K562 (cell line): ENCODE results near the gene PITX1. TPM values are rescaled to one million over a fixed set of nuclear protein-coding genes. Genes with fewer than 3 reads are reported as not detected.

Experiments used
- ATAC-seq: fragments of 200-7000 bp; cut with Tn5 transposase; 3 replicates; pipeline ENCODE4 v1.9.1; 2020; ENCODE audit warnings: moderate library complexity
- BruUV-seq: library from RNA; stranded (reverse); fragments of 400-500 nt; replicated peaks from 2 replicates; lab custom pipeline; 2021; lab: Mats Ljungman, UMichigan
- CTCF ChIA-PET: fragments of 300-600 bp; formaldehyde crosslinking; extraction: SDS; loops from one replicate; lab custom pipeline; 2021; ENCODE audit warnings: low intra/inter-chr PET ratio; lab: Yijun Ruan, JAX
- POLR2A ChIA-PET: fragments of 300-600, 350-650 bp; sonication (Branson Sonifier 250); formaldehyde crosslinking; extraction: SDS; loops from one replicate; lab custom pipeline; 2021; ENCODE audit warnings: antibody characterized with exemption, inconsistent platforms; lab: Yijun Ruan, JAX
- DNase-seq, 4 experiments: peaks; one replicate each; pipeline versions ENCODE4 v3.0.0 to v3.0.0-alpha.2; 2011 to 2018; ENCODE audit warnings: low spot score in 3 of 4, mixed read lengths in 3 of 4; ENCODE audit errors: extremely low read depth in 1 of 4
- FAIRE-seq: peaks from 2 replicates; lab custom pipeline; 2011; peaks lifted over from hg19 to GRCh38; lab: Jason Lieb, UNC
- H2AFZ ChIP-seq: 2 replicates; pipeline ENCODE4 v1.6.0; 2011; ENCODE audit warnings: low read depth, low read length, control low read depth, inconsistent platforms
- H3K27ac ChIP-seq: fragments of 200-600 bp; 3 replicates; pipeline ENCODE4 v1.8.0; 2011; ENCODE audit warnings: low read depth, mild to moderate bottlenecking, control low read depth, inconsistent platforms, low read length, moderate library complexity, mixed read lengths; ENCODE audit errors: extremely low read depth
- H3K27me3 ChIP-seq, 2 experiments: fragments of 300-600 bp in 1 of 2; 2 replicates in 1 of 2; 3 replicates in 1 of 2; pipeline versions ENCODE4 v1.6.0 to v1.8.0; 2011; ENCODE audit warnings: inconsistent platforms in 2 of 2, low read length in 2 of 2, mild to moderate bottlenecking in 1 of 2, mixed read lengths in 1 of 2, moderate library complexity in 1 of 2; ENCODE audit not compliant: control insufficient read depth in 2 of 2, insufficient read depth in 2 of 2
- H3K36me3 ChIP-seq: fragments of 300-600 bp; 3 replicates; pipeline ENCODE4 v1.8.0; 2011; ENCODE audit warnings: mild to moderate bottlenecking, low read length, inconsistent platforms; ENCODE audit not compliant: control insufficient read depth, insufficient read depth
- H3K4me1 ChIP-seq, 2 experiments: fragments of 200-600 bp in 1 of 2; replicated peaks in 1 of 2; 2 replicates in 1 of 2; 3 replicates in 1 of 2; pipeline versions ENCODE4 v1.5.1 to v1.8.0; 2011; ENCODE audit warnings: inconsistent platforms in 2 of 2, low read length in 2 of 2, mild to moderate bottlenecking in 1 of 2, mixed read lengths in 1 of 2, moderate library complexity in 1 of 2; ENCODE audit not compliant: control insufficient read depth in 2 of 2, insufficient read depth in 2 of 2
- H3K4me2 ChIP-seq: 2 replicates; pipeline ENCODE4 v1.6.1; 2011; ENCODE audit warnings: low read length, control low read depth, inconsistent platforms, mixed read lengths; ENCODE audit not compliant: insufficient read depth
- H3K4me3 ChIP-seq: fragments of 200-600 bp; sonication (generic), shearing (Covaris generic); 2 replicates; pipeline ENCODE4 v1.5.1; 2016; ENCODE audit warnings: control low read depth, inconsistent platforms
- H3K79me2 ChIP-seq: fragments of 200-600 bp; 3 replicates; pipeline ENCODE4 v1.8.0; 2011; ENCODE audit warnings: low read length, inconsistent platforms; ENCODE audit not compliant: control insufficient read depth, insufficient read depth
- H3K9ac ChIP-seq, 2 experiments: 2 replicates each; pipeline versions ENCODE4 v1.6.0 to v1.6.1; 2011; ENCODE audit warnings: low read depth in 2 of 2, low read length in 2 of 2, control low read depth in 1 of 2, inconsistent platforms in 1 of 2, mild to moderate bottlenecking in 1 of 2, mixed read lengths in 1 of 2; ENCODE audit not compliant: insufficient read depth in 1 of 2
- H3K9me1 ChIP-seq: one replicate; pipeline ENCODE4 v1.6.0; 2011; ENCODE audit warnings: inconsistent platforms, mild to moderate bottlenecking, low read length, moderate library complexity; ENCODE audit not compliant: control insufficient read depth, insufficient read depth
- H3K9me3 ChIP-seq: replicated peaks from 2 replicates; pipeline ENCODE4 v1.5.1; 2011; ENCODE audit warnings: low read depth, low read length, inconsistent platforms; ENCODE audit not compliant: control insufficient read depth, insufficient read depth
- H4K20me1 ChIP-seq: replicated peaks from 2 replicates; pipeline ENCODE4 v1.6.1; 2011; ENCODE audit warnings: low read length, inconsistent platforms, mixed read lengths; ENCODE audit not compliant: control insufficient read depth, insufficient read depth
- CCAR2 ChIP-seq: fragments of 200-400 bp; formaldehyde crosslinking; IDR thresholded peaks from 2 replicates; pipeline ENCODE4 v1.6.1; 2017; ENCODE audit warnings: mild to moderate bottlenecking, low read depth, low read length
- CHD2 ChIP-seq: IDR thresholded peaks from 2 replicates; pipeline ENCODE4 v1.6.1; 2011; ENCODE audit warnings: low read depth, low read length
- CHD7 ChIP-seq: fragments of 200-600 bp; sonication (generic); IDR thresholded peaks from one replicate; pipeline ENCODE4 v1.6.1; 2012; ENCODE audit warnings: mild to moderate bottlenecking, low read depth, low read length, inconsistent platforms
- CREB1 ChIP-seq, 2 experiments: sonication (generic) in 1 of 2; formaldehyde crosslinking in 1 of 2; IDR thresholded peaks; 2 replicates each; pipeline versions ENCODE4 v1.6.1 to v1.8.0; 2012 to 2022; ENCODE audit warnings: inconsistent platforms in 1 of 2, mild to moderate bottlenecking in 1 of 2, missing genetic modification reagents in 1 of 2, moderate library complexity in 1 of 2
- GABPA ChIP-seq: fragments of 200-800 bp; sonication (Bioruptor generic); conservative IDR thresholded peaks from 2 replicates; pipeline ENCODE4 v1.6.1; 2016; ENCODE audit warnings: low read depth, missing genetic modification characterization, missing compliant biosample characterization
- KAT8 ChIP-seq: fragments of 450-650 bp; IDR thresholded peaks from 2 replicates; pipeline ENCODE4 v1.6.1; 2016; ENCODE audit warnings: low read depth, mild to moderate bottlenecking
- KDM5B ChIP-seq: fragments of 200-600 bp; sonication (generic); IDR thresholded peaks from 2 replicates; pipeline ENCODE4 v1.6.1; 2012; ENCODE audit warnings: low read depth, mild to moderate bottlenecking, moderate library complexity, low read length, control low read depth, inconsistent platforms; ENCODE audit not compliant: insufficient replicate concordance
- MAZ ChIP-seq, 2 experiments: fragments of 450-650 bp in 1 of 2; sonication (generic) in 1 of 2; formaldehyde crosslinking; IDR thresholded peaks in 1 of 2; conservative IDR thresholded peaks in 1 of 2; 2 replicates each; pipeline versions ENCODE4 v1.4.0 to v1.5.0; 2020; ENCODE audit warnings: mild to moderate bottlenecking in 1 of 2, missing genetic modification reagents in 1 of 2
- RBM25 ChIP-seq: fragments of 200-400 bp; formaldehyde crosslinking; IDR thresholded peaks from 2 replicates; pipeline ENCODE4 v1.6.1; 2018; ENCODE audit warnings: low read length, low read depth, moderate library complexity; ENCODE audit not compliant: severe bottlenecking
- SREBF1 ChIP-seq: fragments of 150-350 bp; IDR thresholded peaks from 2 replicates; pipeline ENCODE4 v1.6.1; 2014; ENCODE audit warnings: antibody characterized with exemption, low read depth, low read length, borderline replicate concordance
- ZNF239 ChIP-seq: fragments of 250-450 bp; sonication (Bioruptor Pico); IDR thresholded peaks from 2 replicates; pipeline ENCODE4 v1.4.0; 2020; ENCODE audit warnings: mild to moderate bottlenecking
- WGBS: fragments of 100-300 bp; shearing (Covaris generic); methylation state at CpG from one replicate; pipeline ENCODE4 v1.1.6; 2016; ENCODE audit warnings: low coverage, mixed read lengths; ENCODE audit not compliant: insufficient coverage; ENCODE audit errors: missing lambda C conversion rate; 5-methylcytosine and 5-hydroxymethylcytosine counted together
- in situ Hi-C: fragments of 300-500 bp; cut with MboI; formaldehyde crosslinking; loops from 4 replicates; pipeline ENCODE4 v1.15.0; 2018; ENCODE audit warnings: inconsistent platforms, mixed read lengths
- intact Hi-C: fragments of 100-400 bp; cut with micrococcal nuclease; formaldehyde crosslinking; loops from 2 replicates; pipeline ENCODE4 v1.14.2; 2022
- polyA plus RNA-seq, 8 experiments: library from polyadenylated mRNA; depleted of rRNA in 4 of 8; stranded (reverse) in 5 of 8; unstranded in 3 of 8; fragments of >200 nt; fragmentation: Nextera tagmentation in 2 of 8; fragmentation: Illumina TruSeq in 1 of 8; extraction: Ambion mirVana in 2 of 8; extraction: Trizol in 1 of 8; gene quantifications; 2 replicates each; pipeline versions ENCODE4 v1.2.1 to v1.2.3, GENCODE V29; 2011 to 2014; ENCODE audit warnings: inconsistent platforms in 1 of 8, missing spikeins in 1 of 8
- total RNA-seq, 7 experiments: library from RNA; depleted of rRNA in 6 of 7; stranded (reverse); fragments of >200 nt in 6 of 7; fragmentation: Illumina TruSeq in 2 of 7; extraction: Trizol in 2 of 7; gene quantifications; 2 replicates each; pipeline versions ENCODE4 v1.2.1 to v1.2.3, GENCODE V29; 2011 to 2021; ENCODE audit warnings: low replicate concordance in 1 of 7

The PITX1 gene
- total and polyA plus RNA-seq, 9 of the 15 experiments (the other 6 are each of a cell fraction or from before 2014, with no cell fraction given) = 0.13 to 88.2 (median 24.9) TPM

- CTCF ChIA-PET = no interaction called here
- Histone ChIP-seq H3K9me3 (no peaks in the 10 kb centered on the region), H3K9me1 (no peaks in the 10 kb centered on the region), H3K4me1 (peaks cover 19 to 35% of the 10 kb centered on the region in 2 experiments), H3K36me3 (no peaks in the 10 kb centered on the region; the same call in 2 of the 3 replicates), H4K20me1 (no peaks in the 10 kb centered on the region), H3K9ac (peak overlapping the region in 1 of 2 experiments; percentile 31; a peak in 1 of 4 replicates), H3K27ac (no peak overlapping the region), H3K4me2 (no peak overlapping the region), H3K27me3 (no peaks in the 10 kb centered on the region), H2AFZ (no peak overlapping the region), H3K4me3 (no peak overlapping the region), H3K79me2 (peaks cover 21% of the 10 kb centered on the region)
- BruUV-seq = no TSS peak
- POLR2A ChIA-PET = interaction anchor here (1.3 to 2.2 kb wide), 2 partner anchors 10 to 17 kb away, joined by 4 to 6 read pairs; no protein-coding TSS in a partner anchor
- no peak for DNase-seq
- intact Hi-C loops = no loop called here
- no peak for FAIRE-seq
- WGBS = 92% methylated on average over 20 of the region's 20 CpGs
- ATAC-seq = no peak
- in situ Hi-C loops = no loop called here
- no peak for TF ChIP-seq SREBF1
- TF ChIP-seq KAT8 = no peak
- TF ChIP-seq CREB1 (IDR thresholded peaks at IDR 0.05) = no peak
- TF ChIP-seq CREB1 (CRISPR knock-in tag; IDR thresholded peaks at IDR 0.05) = no peak
- no peak for TF ChIP-seq RBM25
- TF ChIP-seq CCAR2 = no peak
- no peak for TF ChIP-seq CHD7
- no peak for TF ChIP-seq ZNF239 (CRISPR knock-in tag)
- TF ChIP-seq CHD2 = no peak
- TF ChIP-seq GABPA (tag) = no peak
- no peak for TF ChIP-seq MAZ (CRISPR knock-in tag; conservative IDR thresholded peaks at IDR 0.05 in 1 of 2, IDR thresholded peaks at IDR 0.05 in 1 of 2)
- TF ChIP-seq KDM5B = no peak
These were observed 4.3 kb upstream of the PITX1 start for GRCh38 chr5:135038205-135038812.
